OCI-LY1 (cell line): ENCODE measurements around the gene TRPM2.

Experiments
- H2AFZ ChIP-seq: fragments of 200-600 bp; sonication (generic), shearing (Covaris generic); 2 replicates; pipeline ENCODE4 v1.6.0; 2014; ENCODE audit warnings: antibody characterized with exemption, mild to moderate bottlenecking, low read length
- H3F3A ChIP-seq: fragments of 200-600 bp; sonication (generic), shearing (Covaris generic); 2 replicates; pipeline ENCODE4 v1.6.0; 2014; ENCODE audit warnings: mild to moderate bottlenecking, antibody characterized with exemption, low read length, moderate library complexity; ENCODE audit not compliant: insufficient read depth
- H3K27ac ChIP-seq: fragments of 200-600 bp; sonication (generic); 2 replicates; pipeline ENCODE4 v1.5.1; 2014; ENCODE audit warnings: low read length, mixed run types, mild to moderate bottlenecking, low read depth; ENCODE audit not compliant: poor library complexity, severe bottlenecking
- H3K27me3 ChIP-seq: fragments of 200-600 bp; sonication (generic); 2 replicates; pipeline ENCODE4 v1.6.0; 2014; ENCODE audit warnings: antibody characterized with exemption, mild to moderate bottlenecking, low read length, moderate library complexity; ENCODE audit not compliant: insufficient read depth
- H3K36me3 ChIP-seq: fragments of 200-600 bp; sonication (generic); 2 replicates; pipeline ENCODE4 v1.6.1; 2014; ENCODE audit warnings: mild to moderate bottlenecking, antibody characterized with exemption, low read length, moderate library complexity, mixed read lengths; ENCODE audit not compliant: insufficient read depth
- H3K4me1 ChIP-seq: fragments of 200-600 bp; sonication (generic); 2 replicates; pipeline ENCODE4 v1.5.1; 2014; ENCODE audit warnings: mild to moderate bottlenecking, low read length, moderate library complexity; ENCODE audit not compliant: insufficient read depth, severe bottlenecking
- H3K4me2 ChIP-seq: fragments of 200-600 bp; sonication (generic), shearing (Covaris generic); 2 replicates; pipeline ENCODE4 v1.6.1; 2014; ENCODE audit warnings: low read length
- H3K4me3 ChIP-seq: fragments of 200-600 bp; sonication (generic); 2 replicates; pipeline ENCODE4 v1.5.1; 2014; ENCODE audit warnings: low read length, low read depth, mild to moderate bottlenecking, mixed read lengths; ENCODE audit not compliant: poor library complexity, severe bottlenecking
- H3K79me2 ChIP-seq: fragments of 200-600 bp; shearing (Covaris generic); 2 replicates; pipeline ENCODE4 v1.6.1; 2016; ENCODE audit warnings: mixed run types, low read length, mixed read lengths; ENCODE audit not compliant: insufficient read depth
- H3K9ac ChIP-seq: fragments of 200-600 bp; sonication (generic), shearing (Covaris generic); 2 replicates; pipeline ENCODE4 v1.6.1; 2014; ENCODE audit warnings: mild to moderate bottlenecking, low read length, mixed read lengths
- H3K9me2 ChIP-seq: fragments of 200-600 bp; sonication (generic), shearing (Covaris generic); 2 replicates; pipeline ENCODE4 v1.6.1; 2014; ENCODE audit warnings: low read depth, mild to moderate bottlenecking, low read length, mixed read lengths
- H3K9me3 ChIP-seq: fragments of 200-600 bp; shearing (Covaris generic); 2 replicates; pipeline ENCODE4 v1.6.1; 2014; ENCODE audit warnings: low read length, mixed read lengths
- H4K20me1 ChIP-seq: fragments of 200-600 bp; sonication (generic), shearing (Covaris generic); 2 replicates; pipeline ENCODE4 v1.6.0; 2016; ENCODE audit warnings: mild to moderate bottlenecking, low read length; ENCODE audit not compliant: insufficient read depth
- EZH2 ChIP-seq: fragments of 200-600 bp; sonication (generic), shearing (Covaris generic); IDR thresholded peaks from 2 replicates; pipeline ENCODE4 v1.8.0; 2017; ENCODE audit warnings: borderline replicate concordance, mixed run types, mild to moderate bottlenecking, antibody characterized with exemption, low read length, moderate library complexity, mixed read lengths
- TF ChIP-seq, protein P1 (sequence below): fragments of 200-600 bp; sonication (generic), shearing (Covaris generic); IDR thresholded peaks from 2 replicates; pipeline ENCODE4 v1.5.1; 2017; ENCODE audit warnings: mild to moderate bottlenecking, antibody characterized with exemption, low read length, moderate library complexity, mixed read lengths

The TRPM2 gene

GRCh38 chr21:44434936-44435635, 81.7 kb downstream of the TRPM2 start:
- Histone ChIP-seq H3K4me1 (no peaks in the 10 kb centered on the region), H2AFZ (no peak overlapping the region)

DNA sequence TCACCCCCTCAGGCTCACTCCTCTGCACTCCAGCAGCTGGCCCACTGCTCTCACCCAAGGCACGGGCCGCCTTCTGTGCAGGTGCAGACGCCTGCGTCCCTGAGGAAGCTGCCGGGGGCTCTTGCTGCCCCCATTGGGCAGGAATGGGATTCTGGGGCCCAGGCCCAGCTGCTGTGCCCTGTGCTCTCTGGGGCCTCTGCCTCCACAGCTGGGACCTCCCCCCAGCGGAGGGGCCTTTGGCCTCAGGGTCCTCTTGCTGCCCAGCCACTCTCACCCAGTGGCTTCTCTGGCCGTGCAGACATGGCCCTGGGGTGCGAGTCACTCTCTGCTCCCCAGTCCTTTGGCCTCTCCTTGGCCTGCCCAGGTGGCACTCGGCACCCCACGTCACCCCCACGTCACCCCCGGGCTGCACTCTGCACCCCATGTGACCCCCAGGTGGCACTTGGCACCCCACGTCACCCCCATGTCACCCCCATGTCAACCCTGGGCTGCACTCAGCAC, 82.7 kb downstream of the TRPM2 start:
- Histone ChIP-seq H4K20me1 (no peaks in the 10 kb centered on the region), H3K4me1 (no peaks in the 10 kb centered on the region), H3K36me3 (no peaks in the 10 kb centered on the region), H3K27me3 (no peaks in the 10 kb centered on the region), H3K27ac (no peak overlapping the region), H3F3A (no peaks in the 10 kb centered on the region), H3K9ac (no peak overlapping the region), H3K4me3 (no peak overlapping the region), H3K4me2 (no peak overlapping the region), H3K79me2 (no peaks in the 10 kb centered on the region), H3K9me2 (no peaks in the 10 kb centered on the region), H3K9me3 (no peaks in the 10 kb centered on the region), H2AFZ (no peak overlapping the region)
- TF ChIP-seq EZH2 = no peak
- TF ChIP-seq, protein P1, sequence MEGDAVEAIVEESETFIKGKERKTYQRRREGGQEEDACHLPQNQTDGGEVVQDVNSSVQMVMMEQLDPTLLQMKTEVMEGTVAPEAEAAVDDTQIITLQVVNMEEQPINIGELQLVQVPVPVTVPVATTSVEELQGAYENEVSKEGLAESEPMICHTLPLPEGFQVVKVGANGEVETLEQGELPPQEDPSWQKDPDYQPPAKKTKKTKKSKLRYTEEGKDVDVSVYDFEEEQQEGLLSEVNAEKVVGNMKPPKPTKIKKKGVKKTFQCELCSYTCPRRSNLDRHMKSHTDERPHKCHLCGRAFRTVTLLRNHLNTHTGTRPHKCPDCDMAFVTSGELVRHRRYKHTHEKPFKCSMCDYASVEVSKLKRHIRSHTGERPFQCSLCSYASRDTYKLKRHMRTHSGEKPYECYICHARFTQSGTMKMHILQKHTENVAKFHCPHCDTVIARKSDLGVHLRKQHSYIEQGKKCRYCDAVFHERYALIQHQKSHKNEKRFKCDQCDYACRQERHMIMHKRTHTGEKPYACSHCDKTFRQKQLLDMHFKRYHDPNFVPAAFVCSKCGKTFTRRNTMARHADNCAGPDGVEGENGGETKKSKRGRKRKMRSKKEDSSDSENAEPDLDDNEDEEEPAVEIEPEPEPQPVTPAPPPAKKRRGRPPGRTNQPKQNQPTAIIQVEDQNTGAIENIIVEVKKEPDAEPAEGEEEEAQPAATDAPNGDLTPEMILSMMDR = no peak

More at GRCh38 chr21:44434936-44435635, 81.7 kb downstream of the TRPM2 start:
- Histone ChIP-seq H3F3A (no peaks in the 10 kb centered on the region), H4K20me1 (no peaks in the 10 kb centered on the region), H3K79me2 (no peaks in the 10 kb centered on the region), H3K4me3 (no peak overlapping the region), H3K27ac (no peak overlapping the region), H3K9me3 (peaks cover under 1% of the 10 kb centered on the region), H3K27me3 (no peaks in the 10 kb centered on the region), H3K9me2 (no peaks in the 10 kb centered on the region), H3K4me2 (no peak overlapping the region), H3K36me3 (no peaks in the 10 kb centered on the region), H3K9ac (no peak overlapping the region)
- TF ChIP-seq EZH2 = no peak
- TF ChIP-seq, protein P1 = no peak

GRCh38 chr21:44436958-44437357, 83.5 kb downstream of the TRPM2 start:
- Histone ChIP-seq H3K9ac (no peak overlapping the region), H3K4me1 (no peaks in the 10 kb centered on the region)

More at GRCh38 chr21:44436958-44437357, 83.5 kb downstream of the TRPM2 start:
- Histone ChIP-seq H3K4me2 (no peak overlapping the region), H3F3A (no peaks in the 10 kb centered on the region), H3K4me3 (no peak overlapping the region), H3K36me3 (no peaks in the 10 kb centered on the region), H3K27ac (no peak overlapping the region), H4K20me1 (no peaks in the 10 kb centered on the region), H3K27me3 (no peaks in the 10 kb centered on the region), H2AFZ (no peak overlapping the region), H3K79me2 (no peaks in the 10 kb centered on the region), H3K9me3 (no peaks in the 10 kb centered on the region), H3K9me2 (no peaks in the 10 kb centered on the region)
- TF ChIP-seq, protein P1 = no peak
- no peak for TF ChIP-seq EZH2
